ENCODE measurements around the gene ACTR3C. TPM values are rescaled to one million over a fixed set of nuclear protein-coding genes. Genes with fewer than 3 reads are reported as not detected.
"Not testable (repeated sequence)": the region's sequence is repeated elsewhere in the genome, so short reads cannot be mapped to it uniquely, and the experiment has no call there.

Gene ACTR3C
- polyA plus RNA-seq, 3 donors: 0.55 to 1.9 (median 1.7) TPM

- H3K4me1 ChIP-seq (ENCODE audit: control insufficient read depth in 1 of 2, insufficient read depth in 2 of 2, low read length in 2 of 2); H3K27ac Mint-ChIP-seq; intact Hi-C loops (cut with micrococcal nuclease); DNase-seq; H3K4me3 ChIP-seq (replicated peaks in 1 of 3; ENCODE audit: low read depth in 2 of 3, low read length in 3 of 3); H3K4me1 Mint-ChIP-seq; H3K27me3 Mint-ChIP-seq (ENCODE audit: low read depth in 3 of 3); H3K36me3 ChIP-seq (replicated peaks in 1 of 2; ENCODE audit: control insufficient read depth in 1 of 2, insufficient read depth in 2 of 2, low read length in 2 of 2); H3K27me3 ChIP-seq (ENCODE audit: control insufficient read depth in 2 of 2, insufficient read depth in 2 of 2, low read length in 2 of 2); H3K4me3 Mint-ChIP-seq; H3K27ac ChIP-seq (ENCODE audit: low read depth in 1 of 2, low read length in 2 of 2); H2AFZ ChIP-seq (ENCODE audit: insufficient read depth, low read depth, low read length, poor library complexity, severe bottlenecking); H4K20me1 ChIP-seq (ENCODE audit: insufficient read depth, low read length); H3K4me2 ChIP-seq (replicated peaks; ENCODE audit: extremely low read depth, low read length, poor library complexity, severe bottlenecking); H3K36me3 Mint-ChIP-seq; H3K9me3 Mint-ChIP-seq; H3K9ac ChIP-seq (ENCODE audit: insufficient read depth, low read length, poor library complexity, severe bottlenecking); H3K9me3 ChIP-seq (replicated peaks in 1 of 2; ENCODE audit: control insufficient read depth in 1 of 2, insufficient read depth in 1 of 2, low read length in 2 of 2); H3K79me2 ChIP-seq (ENCODE audit: insufficient read depth, low read length): not testable (repeated sequence)
- no CpG with 5 or more reads among the region's 25 CpGs for WGBS (ENCODE audit: insufficient coverage)
Observed at GRCh38 chr7:150281681-150282403, 41.5 kb downstream of the ACTR3C start.

- H3K79me2 ChIP-seq (ENCODE audit: insufficient read depth, low read length); H3K4me1 ChIP-seq (ENCODE audit: control insufficient read depth in 1 of 2, insufficient read depth in 2 of 2, low read length in 2 of 2); H3K36me3 ChIP-seq (replicated peaks in 1 of 2; ENCODE audit: control insufficient read depth in 1 of 2, insufficient read depth in 2 of 2, low read length in 2 of 2); H3K4me3 Mint-ChIP-seq; H3K27ac Mint-ChIP-seq; H3K9ac ChIP-seq (ENCODE audit: insufficient read depth, low read length, poor library complexity, severe bottlenecking); H3K4me2 ChIP-seq (replicated peaks; ENCODE audit: extremely low read depth, low read length, poor library complexity, severe bottlenecking); H3K27ac ChIP-seq (ENCODE audit: low read depth in 1 of 2, low read length in 2 of 2); H3K27me3 Mint-ChIP-seq (ENCODE audit: low read depth in 3 of 3); DNase-seq; H3K27me3 ChIP-seq (ENCODE audit: control insufficient read depth in 2 of 2, insufficient read depth in 2 of 2, low read length in 2 of 2); H3K4me3 ChIP-seq (replicated peaks in 1 of 3; ENCODE audit: low read depth in 2 of 3, low read length in 3 of 3); intact Hi-C loops (cut with micrococcal nuclease); H3K4me1 Mint-ChIP-seq; H3K9me3 Mint-ChIP-seq; H3K36me3 Mint-ChIP-seq; H2AFZ ChIP-seq (ENCODE audit: insufficient read depth, low read depth, low read length, poor library complexity, severe bottlenecking); H3K9me3 ChIP-seq (replicated peaks in 1 of 2; ENCODE audit: control insufficient read depth in 1 of 2, insufficient read depth in 1 of 2, low read length in 2 of 2); H4K20me1 ChIP-seq (ENCODE audit: insufficient read depth, low read length): not testable (repeated sequence)
- no CpG with 5 or more reads among the region's 11 CpGs for WGBS (ENCODE audit: insufficient coverage)
Observed at GRCh38 chr7:150278383-150278782, 45.0 kb downstream of the ACTR3C start.

GRCh38 chr7:150276132-150276695 is 47.1 kb downstream of the ACTR3C start:
- H4K20me1 ChIP-seq (ENCODE audit: insufficient read depth, low read length); H3K27me3 Mint-ChIP-seq (ENCODE audit: low read depth in 3 of 3); H3K36me3 ChIP-seq (replicated peaks in 1 of 2; ENCODE audit: control insufficient read depth in 1 of 2, insufficient read depth in 2 of 2, low read length in 2 of 2); H3K9me3 Mint-ChIP-seq; H3K27ac Mint-ChIP-seq; H3K4me1 ChIP-seq (ENCODE audit: control insufficient read depth in 1 of 2, insufficient read depth in 2 of 2, low read length in 2 of 2); H2AFZ ChIP-seq (ENCODE audit: insufficient read depth, low read depth, low read length, poor library complexity, severe bottlenecking); H3K9ac ChIP-seq (ENCODE audit: insufficient read depth, low read length, poor library complexity, severe bottlenecking); H3K4me2 ChIP-seq (replicated peaks; ENCODE audit: extremely low read depth, low read length, poor library complexity, severe bottlenecking); H3K4me3 Mint-ChIP-seq; intact Hi-C loops (cut with micrococcal nuclease); H3K27me3 ChIP-seq (ENCODE audit: control insufficient read depth in 2 of 2, insufficient read depth in 2 of 2, low read length in 2 of 2); H3K36me3 Mint-ChIP-seq; H3K4me3 ChIP-seq (replicated peaks in 1 of 3; ENCODE audit: low read depth in 2 of 3, low read length in 3 of 3); H3K27ac ChIP-seq (ENCODE audit: low read depth in 1 of 2, low read length in 2 of 2); H3K9me3 ChIP-seq (replicated peaks in 1 of 2; ENCODE audit: control insufficient read depth in 1 of 2, insufficient read depth in 1 of 2, low read length in 2 of 2); H3K79me2 ChIP-seq (ENCODE audit: insufficient read depth, low read length); H3K4me1 Mint-ChIP-seq: not testable (repeated sequence)
- no CpG with 5 or more reads among the region's 6 CpGs for WGBS (ENCODE audit: insufficient coverage)
- DNase-seq: peak in 2 of 3 donors; percentile 22 to 44
- peak; percentile 85 for TF ChIP-seq CTCF (IDR thresholded peaks at IDR 0.05)

GRCh38 chr7:150271898-150272297 is 51.4 kb downstream of the ACTR3C start:
- no CpG with 5 or more reads among the region's 7 CpGs for WGBS (ENCODE audit: insufficient coverage)
- H3K9me3 ChIP-seq (replicated peaks in 1 of 2; ENCODE audit: control insufficient read depth in 1 of 2, insufficient read depth in 1 of 2, low read length in 2 of 2); DNase-seq; H3K36me3 ChIP-seq (replicated peaks in 1 of 2; ENCODE audit: control insufficient read depth in 1 of 2, insufficient read depth in 2 of 2, low read length in 2 of 2); H3K4me2 ChIP-seq (replicated peaks; ENCODE audit: extremely low read depth, low read length, poor library complexity, severe bottlenecking); H3K27ac ChIP-seq (ENCODE audit: low read depth in 1 of 2, low read length in 2 of 2); H2AFZ ChIP-seq (ENCODE audit: insufficient read depth, low read depth, low read length, poor library complexity, severe bottlenecking); H3K4me1 ChIP-seq (ENCODE audit: control insufficient read depth in 1 of 2, insufficient read depth in 2 of 2, low read length in 2 of 2); H3K27me3 ChIP-seq (ENCODE audit: control insufficient read depth in 2 of 2, insufficient read depth in 2 of 2, low read length in 2 of 2); intact Hi-C loops (cut with micrococcal nuclease); H3K27ac Mint-ChIP-seq; H3K79me2 ChIP-seq (ENCODE audit: insufficient read depth, low read length); H3K9ac ChIP-seq (ENCODE audit: insufficient read depth, low read length, poor library complexity, severe bottlenecking); H3K27me3 Mint-ChIP-seq (ENCODE audit: low read depth in 3 of 3); H3K4me3 ChIP-seq (replicated peaks in 1 of 3; ENCODE audit: low read depth in 2 of 3, low read length in 3 of 3); H3K36me3 Mint-ChIP-seq; H3K4me1 Mint-ChIP-seq; H3K9me3 Mint-ChIP-seq; H4K20me1 ChIP-seq (ENCODE audit: insufficient read depth, low read length): not testable (repeated sequence)
- H3K4me3 Mint-ChIP-seq: peak overlapping the region in 1 of 2 donors; percentile 16

All from CD14-positive monocyte (primary cell).